ENCODE data around the gene RPH3AL. TPM values are rescaled to one million over a fixed set of nuclear protein-coding genes. Genes with fewer than 3 reads are reported as not detected.
A peak's percentile ranks its signal among the peaks of the same experiment; 100 is the strongest.

The RPH3AL gene
- total RNA-seq, 1 donor from 2014 or later = 40.8 TPM

- DNase-seq (ENCODE audit: low read depth) = no peak
- no peak overlapping the region for H3K4me3 ChIP-seq (ENCODE audit: low read depth, low read length)
- TF ChIP-seq, protein P1, sequence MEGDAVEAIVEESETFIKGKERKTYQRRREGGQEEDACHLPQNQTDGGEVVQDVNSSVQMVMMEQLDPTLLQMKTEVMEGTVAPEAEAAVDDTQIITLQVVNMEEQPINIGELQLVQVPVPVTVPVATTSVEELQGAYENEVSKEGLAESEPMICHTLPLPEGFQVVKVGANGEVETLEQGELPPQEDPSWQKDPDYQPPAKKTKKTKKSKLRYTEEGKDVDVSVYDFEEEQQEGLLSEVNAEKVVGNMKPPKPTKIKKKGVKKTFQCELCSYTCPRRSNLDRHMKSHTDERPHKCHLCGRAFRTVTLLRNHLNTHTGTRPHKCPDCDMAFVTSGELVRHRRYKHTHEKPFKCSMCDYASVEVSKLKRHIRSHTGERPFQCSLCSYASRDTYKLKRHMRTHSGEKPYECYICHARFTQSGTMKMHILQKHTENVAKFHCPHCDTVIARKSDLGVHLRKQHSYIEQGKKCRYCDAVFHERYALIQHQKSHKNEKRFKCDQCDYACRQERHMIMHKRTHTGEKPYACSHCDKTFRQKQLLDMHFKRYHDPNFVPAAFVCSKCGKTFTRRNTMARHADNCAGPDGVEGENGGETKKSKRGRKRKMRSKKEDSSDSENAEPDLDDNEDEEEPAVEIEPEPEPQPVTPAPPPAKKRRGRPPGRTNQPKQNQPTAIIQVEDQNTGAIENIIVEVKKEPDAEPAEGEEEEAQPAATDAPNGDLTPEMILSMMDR (conservative IDR thresholded peaks at IDR 0.05; ENCODE audit: low read depth, low read length) = no peak
These were observed 25.3 kb downstream of the RPH3AL start for GRCh38 chr17:327296-327695.

- TF ChIP-seq, protein P1 (conservative IDR thresholded peaks at IDR 0.05; ENCODE audit: low read depth, low read length) = no peak
- no peak overlapping the region for H3K4me3 ChIP-seq (ENCODE audit: low read depth, low read length)
- no peak for DNase-seq (ENCODE audit: low read depth)
These were observed 26.5 kb downstream of the RPH3AL start for GRCh38 chr17:326010-326621.

DNA sequence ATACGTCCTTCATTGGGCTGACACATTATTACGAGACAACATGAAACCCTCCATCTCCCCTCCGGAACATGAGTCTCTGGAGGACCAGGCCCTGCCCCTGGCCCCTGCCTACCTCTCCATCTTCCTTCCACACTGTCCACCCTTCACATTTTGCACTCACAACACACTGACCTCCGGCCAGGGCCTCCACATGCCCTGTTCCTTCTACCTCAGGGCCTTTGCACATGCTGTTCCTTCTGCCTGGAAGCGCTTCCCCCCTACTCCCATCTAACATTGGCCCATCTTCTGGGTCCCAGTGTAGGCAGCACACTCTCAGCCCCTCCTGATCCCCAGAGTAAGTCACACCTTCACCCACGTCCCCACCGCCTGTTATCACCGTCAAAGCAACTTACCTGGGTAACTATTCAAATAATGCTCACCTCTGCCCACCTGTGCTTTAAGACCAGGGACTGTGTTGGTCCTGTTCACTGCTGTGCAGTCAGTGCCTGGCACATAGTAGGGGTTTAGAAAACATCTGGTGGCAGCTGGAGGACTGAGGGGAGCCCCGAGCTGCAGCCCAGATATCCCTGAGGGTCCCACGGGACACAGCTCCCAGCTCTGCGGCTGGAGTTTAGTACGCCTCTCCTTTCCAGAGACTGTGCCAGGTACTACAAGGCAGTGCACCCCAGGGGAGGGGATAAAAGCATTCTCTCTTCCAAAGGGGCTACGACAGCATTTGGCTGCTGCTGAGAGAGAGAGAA is 27.2 kb downstream of the RPH3AL start:
- TF ChIP-seq, protein P1 (conservative IDR thresholded peaks at IDR 0.05; ENCODE audit: low read depth, low read length) = no peak
- H3K4me3 ChIP-seq (ENCODE audit: low read depth, low read length) = no peak overlapping the region
- no peak for DNase-seq (ENCODE audit: low read depth)

GRCh38 chr17:323721-324571 is 28.7 kb downstream of the RPH3AL start:
- TF ChIP-seq, protein P1 (conservative IDR thresholded peaks at IDR 0.05; ENCODE audit: low read depth, low read length) = no peak
- H3K4me3 ChIP-seq (ENCODE audit: low read depth, low read length) = no peak overlapping the region
- no peak for DNase-seq (ENCODE audit: low read depth)

DNA sequence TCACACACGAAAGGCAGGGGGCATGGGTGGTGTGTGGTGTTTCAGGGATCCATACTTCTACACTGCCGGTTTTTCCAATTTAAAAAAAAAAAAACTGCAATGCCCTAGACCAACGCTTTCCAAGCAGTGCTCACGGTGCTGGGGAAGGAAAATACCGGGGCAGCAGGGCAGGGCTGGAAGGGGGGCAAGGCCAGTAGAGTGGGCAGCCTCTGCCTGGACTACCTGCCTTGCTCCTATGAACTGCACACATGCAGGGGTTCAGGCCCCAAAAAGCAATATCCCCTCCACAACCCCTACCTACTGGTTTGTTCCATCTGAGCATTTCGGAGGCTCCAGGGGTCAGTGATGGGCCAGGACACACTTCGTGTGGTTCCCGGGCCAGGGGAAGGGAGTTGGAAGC is 29.4 kb downstream of the RPH3AL start:
- TF ChIP-seq, protein P1 (conservative IDR thresholded peaks at IDR 0.05; ENCODE audit: low read depth, low read length) = no peak
- H3K4me3 ChIP-seq (ENCODE audit: low read depth, low read length) = no peak overlapping the region
- DNase-seq (ENCODE audit: low read depth) = no peak

GRCh38 chr17:322006-322780 is 30.4 kb downstream of the RPH3AL start:
- H3K4me3 ChIP-seq (ENCODE audit: low read depth, low read length) = peak overlapping the region; percentile 8
- TF ChIP-seq, protein P1 (conservative IDR thresholded peaks at IDR 0.05; ENCODE audit: low read depth, low read length) = no peak

More at GRCh38 chr17:322006-322780, 30.4 kb downstream of the RPH3AL start:
- DNase-seq (ENCODE audit: low read depth) = no peak

Data from epithelial cell of proximal tubule (primary cell).